Raji (cell line): ENCODE data around the gene FBXO5.

Experiments
- POLR2A ChIP-seq: IDR thresholded peaks from 2 replicates; pipeline ENCODE4 v1.6.1; 2011; ENCODE audit warnings: low read depth, low read length, control low read depth; ENCODE audit not compliant: insufficient read depth

Gene FBXO5

DNA sequence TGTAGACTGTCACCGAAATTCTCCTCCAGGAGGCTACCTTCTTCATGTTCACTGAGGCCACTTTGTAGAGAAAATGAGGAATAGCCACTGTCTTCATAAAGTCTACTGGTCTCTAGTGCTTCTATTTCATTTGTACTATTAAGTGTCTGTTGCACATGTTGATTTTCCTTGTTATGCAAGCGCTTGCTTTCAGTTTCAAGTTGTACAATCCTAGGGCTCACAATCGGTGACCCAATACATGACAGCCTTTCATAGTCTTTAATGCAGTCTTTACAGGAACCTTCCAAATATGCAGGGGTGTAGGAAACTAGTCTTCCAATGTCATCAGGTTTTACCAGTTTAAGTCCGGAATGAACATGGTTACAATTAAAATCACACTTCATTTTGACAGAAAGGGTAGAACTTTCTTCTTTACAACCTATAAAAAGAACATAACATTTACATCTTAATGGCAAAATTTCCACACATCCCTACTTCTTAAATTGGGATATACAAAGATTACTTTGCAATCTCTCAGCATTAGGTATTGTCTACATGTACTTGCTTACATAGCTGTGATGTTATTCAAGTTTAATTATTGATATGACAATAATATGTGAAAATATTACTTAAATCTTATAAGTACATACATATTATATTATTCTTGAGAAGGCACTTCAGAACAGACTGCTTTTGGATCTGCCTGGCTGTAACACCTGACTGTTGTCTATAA lies 7.5 kb downstream of the FBXO5 start:
- no peak for TF ChIP-seq POLR2A

GRCh38 chr6:152973916-152974315 lies 8.9 kb downstream of the FBXO5 start:
- no peak for TF ChIP-seq POLR2A

GRCh38 chr6:152969688-152970418 lies 13.0 kb downstream of the FBXO5 start:
- no peak for TF ChIP-seq POLR2A

- no peak for TF ChIP-seq POLR2A
Measured at GRCh38 chr6:152959333-152959732, 23.5 kb downstream of the FBXO5 start.

DNA sequence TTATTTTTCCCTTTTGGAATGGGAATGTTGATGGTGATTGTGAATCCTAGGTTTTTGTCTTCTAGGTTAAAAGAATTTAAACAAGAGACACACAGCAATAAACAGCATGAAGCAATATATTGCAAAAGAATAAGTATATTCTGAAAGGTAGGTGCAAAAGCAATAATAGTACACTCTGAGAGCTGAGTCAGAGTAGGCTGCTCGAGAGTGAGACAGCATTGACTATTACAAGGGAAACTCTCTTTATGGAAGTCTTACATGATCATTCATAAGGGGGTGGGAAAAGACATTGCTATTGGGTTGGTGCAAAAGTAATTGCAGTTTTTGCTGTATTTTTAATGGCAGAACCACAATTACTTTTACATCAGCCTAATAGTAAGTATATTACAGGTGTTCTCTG lies 25.0 kb downstream of the FBXO5 start:
- TF ChIP-seq POLR2A, result no peak

- no peak for TF ChIP-seq POLR2A
Measured at GRCh38 chr6:152954443-152954842, 28.4 kb downstream of the FBXO5 start.

- no peak for TF ChIP-seq POLR2A
Measured at GRCh38 chr6:152952866-152953509, 29.9 kb downstream of the FBXO5 start.

DNA sequence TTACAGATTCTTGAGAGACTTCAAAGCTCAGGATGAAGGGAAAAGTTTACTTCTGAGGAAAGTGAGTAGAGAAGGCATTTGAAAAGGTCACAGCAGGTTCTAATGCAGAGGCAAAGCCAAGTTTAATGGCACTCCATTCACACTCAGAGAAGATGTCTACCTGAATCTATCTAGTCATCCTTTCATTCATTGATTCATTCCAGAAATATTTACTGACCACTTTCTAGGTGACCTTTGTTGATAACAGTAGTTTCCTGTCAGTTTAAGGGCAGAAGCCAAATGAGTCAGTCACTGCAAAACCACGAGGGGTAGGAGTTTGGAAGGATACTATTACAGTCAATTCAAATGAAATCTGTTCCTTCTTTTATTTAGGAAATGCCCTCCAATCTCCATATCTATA lies 30.8 kb downstream of the FBXO5 start:
- TF ChIP-seq POLR2A, result no peak

- no peak for TF ChIP-seq POLR2A
Measured at GRCh38 chr6:152950240-152950639, 32.6 kb downstream of the FBXO5 start.

- TF ChIP-seq POLR2A, result no peak
Measured at GRCh38 chr6:152948150-152948768, 34.6 kb downstream of the FBXO5 start.

DNA sequence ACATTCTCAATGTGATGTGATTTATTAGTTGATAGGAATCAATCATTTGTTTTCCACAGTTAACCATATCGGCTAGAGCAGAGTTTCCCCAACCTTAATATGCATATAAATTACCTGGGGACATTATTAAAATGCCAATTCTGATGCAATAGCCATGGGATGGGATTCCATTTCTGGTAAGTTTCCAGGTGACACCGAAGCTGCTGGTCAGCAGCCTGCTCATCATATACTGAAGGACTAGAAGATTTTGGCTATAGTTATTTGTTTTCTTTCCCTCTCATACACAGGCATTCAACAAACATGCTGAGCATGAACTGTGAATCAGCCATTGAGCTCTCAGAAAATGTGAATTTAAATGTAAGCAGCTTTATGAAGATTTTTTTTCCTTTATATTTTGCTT lies 35.8 kb downstream of the FBXO5 start:
- TF ChIP-seq POLR2A, result no peak

DNA sequence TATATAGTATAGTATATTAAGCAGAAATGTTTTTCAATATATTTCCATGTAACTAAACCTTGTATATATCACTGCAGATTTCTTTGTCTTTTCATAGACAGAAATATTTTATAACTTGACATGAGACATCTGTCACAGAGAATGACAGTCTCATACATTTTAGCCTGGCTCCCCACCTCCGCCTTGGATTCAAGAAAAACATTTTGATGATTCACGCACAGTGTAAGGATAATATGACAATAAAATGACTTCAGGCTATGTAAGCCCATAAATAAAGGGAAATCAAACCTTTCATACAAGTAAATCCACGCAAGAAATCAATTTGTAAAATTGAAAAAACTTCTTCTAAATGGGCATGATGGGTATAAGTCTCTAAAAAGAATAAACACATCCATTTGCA lies 36.4 kb downstream of the FBXO5 start:
- no peak for TF ChIP-seq POLR2A

- no peak for TF ChIP-seq POLR2A
Measured at GRCh38 chr6:152943260-152943897, 39.5 kb downstream of the FBXO5 start.

DNA sequence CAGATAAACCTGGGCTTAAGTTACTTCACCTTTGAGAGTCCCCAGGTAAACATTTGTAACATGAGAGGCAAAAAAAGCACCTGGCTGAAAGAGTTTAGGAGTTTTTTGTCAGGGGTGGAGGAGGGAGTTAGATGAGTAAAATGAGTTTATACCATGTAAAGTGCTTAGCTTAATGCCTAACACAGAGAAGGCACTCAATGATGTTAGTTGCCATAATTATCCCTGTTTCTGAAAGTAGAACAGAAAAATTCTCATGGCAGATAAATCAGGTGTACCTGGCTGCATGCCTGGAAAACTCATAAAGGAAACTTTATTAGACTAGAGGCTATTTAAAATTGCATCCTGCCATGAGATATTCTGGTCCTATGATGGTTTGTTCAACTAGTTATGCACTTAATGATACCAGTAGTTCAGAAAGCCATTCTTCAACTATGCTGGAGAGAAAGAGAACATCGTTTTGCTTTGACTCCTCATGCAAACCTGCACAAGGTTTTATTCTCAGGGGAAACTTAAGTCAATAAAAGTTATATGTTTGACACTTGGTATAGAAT lies 40.4 kb downstream of the FBXO5 start:
- TF ChIP-seq POLR2A, result no peak

DNA sequence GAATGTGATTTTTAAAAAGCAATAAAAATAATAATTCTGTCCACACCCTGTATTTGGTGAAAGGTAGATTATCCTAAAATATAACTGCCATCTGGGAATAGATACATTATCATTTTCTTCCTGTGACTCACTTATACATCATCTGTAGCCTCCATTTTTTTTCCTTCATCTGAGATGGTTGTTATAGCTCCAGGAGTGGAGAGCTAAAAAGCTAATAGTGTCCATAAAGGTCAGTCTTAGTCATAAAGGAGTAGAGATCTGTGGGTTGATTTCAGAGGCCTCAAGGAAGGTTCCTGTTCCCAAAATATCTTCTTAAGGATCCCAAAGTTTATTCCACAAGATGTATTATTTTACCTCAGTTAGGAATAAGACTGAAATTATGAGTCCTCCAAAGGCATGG lies 41.1 kb downstream of the FBXO5 start:
- no peak for TF ChIP-seq POLR2A
